A204.1 (cell line): ENCODE measurements around the gene MLLT1.
"Not testable (repeated sequence)": the region's sequence is repeated elsewhere in the genome, so short reads cannot be mapped to it uniquely, and the experiment has no call there.

Source experiments
- FAIRE-seq: peaks from 2 replicates; lab custom pipeline; 2012; peaks lifted over from hg19 to GRCh38; lab: Jason Lieb, UNC

The MLLT1 gene, protein sequence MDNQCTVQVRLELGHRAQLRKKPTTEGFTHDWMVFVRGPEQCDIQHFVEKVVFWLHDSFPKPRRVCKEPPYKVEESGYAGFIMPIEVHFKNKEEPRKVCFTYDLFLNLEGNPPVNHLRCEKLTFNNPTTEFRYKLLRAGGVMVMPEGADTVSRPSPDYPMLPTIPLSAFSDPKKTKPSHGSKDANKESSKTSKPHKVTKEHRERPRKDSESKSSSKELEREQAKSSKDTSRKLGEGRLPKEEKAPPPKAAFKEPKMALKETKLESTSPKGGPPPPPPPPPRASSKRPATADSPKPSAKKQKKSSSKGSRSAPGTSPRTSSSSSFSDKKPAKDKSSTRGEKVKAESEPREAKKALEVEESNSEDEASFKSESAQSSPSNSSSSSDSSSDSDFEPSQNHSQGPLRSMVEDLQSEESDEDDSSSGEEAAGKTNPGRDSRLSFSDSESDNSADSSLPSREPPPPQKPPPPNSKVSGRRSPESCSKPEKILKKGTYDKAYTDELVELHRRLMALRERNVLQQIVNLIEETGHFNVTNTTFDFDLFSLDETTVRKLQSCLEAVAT

GRCh38 chr19:6279931-6280591 is at the start of gene MLLT1:
TSS of gene MLLT1 (minus strand) at chr19:6279975. CDS start at chr19:6279784, 191 bp downstream.
- no peak for FAIRE-seq

DNA sequence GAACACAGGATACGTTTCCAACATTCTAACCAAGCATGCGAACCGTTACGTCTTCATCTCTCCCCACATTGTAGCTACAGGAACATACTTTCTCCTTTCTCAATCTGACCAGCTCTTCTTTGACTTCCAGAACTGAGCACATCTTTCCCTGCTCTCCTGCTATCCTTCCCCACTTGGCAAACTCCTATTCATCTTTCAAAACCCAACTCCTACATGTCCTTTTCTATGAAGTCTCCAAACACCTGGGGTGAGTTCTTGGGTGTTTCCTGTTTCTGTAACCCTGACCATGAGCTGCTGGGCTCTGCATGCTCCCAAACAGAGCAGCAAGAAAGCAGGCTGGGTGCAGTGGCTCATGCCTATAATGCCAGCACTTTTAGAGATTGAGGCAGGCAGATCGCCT is 47.0 kb upstream of the MLLT1 start:
- no peak for FAIRE-seq

- FAIRE-seq, result no peak
Observed at GRCh38 chr19:6325614-6326013, 45.8 kb upstream of the MLLT1 start.

GRCh38 chr19:6324757-6325156 is 45.0 kb upstream of the MLLT1 start:
- FAIRE-seq, result no peak

DNA sequence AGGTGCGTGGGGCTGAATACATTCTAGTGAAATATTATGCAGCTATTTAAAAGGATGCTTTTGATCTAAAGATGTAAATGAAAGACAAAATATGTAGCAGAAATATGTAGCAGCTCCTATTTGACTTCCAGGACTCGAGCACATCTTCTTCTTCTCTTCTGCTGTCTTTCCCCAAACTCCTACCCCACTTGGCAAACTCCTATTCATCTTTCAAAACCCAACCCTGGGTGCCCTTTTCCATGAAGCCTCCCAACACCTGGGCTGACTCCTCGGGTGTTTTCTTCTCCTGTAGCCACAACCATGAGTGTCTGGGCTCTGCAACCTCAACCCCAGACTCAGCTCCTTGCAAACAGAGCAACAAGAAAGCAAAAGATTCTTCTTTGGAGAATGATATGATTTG is 42.5 kb upstream of the MLLT1 start:
- FAIRE-seq, result no peak

GRCh38 chr19:6319376-6319775 is 39.6 kb upstream of the MLLT1 start:
- FAIRE-seq, result no peak

DNA sequence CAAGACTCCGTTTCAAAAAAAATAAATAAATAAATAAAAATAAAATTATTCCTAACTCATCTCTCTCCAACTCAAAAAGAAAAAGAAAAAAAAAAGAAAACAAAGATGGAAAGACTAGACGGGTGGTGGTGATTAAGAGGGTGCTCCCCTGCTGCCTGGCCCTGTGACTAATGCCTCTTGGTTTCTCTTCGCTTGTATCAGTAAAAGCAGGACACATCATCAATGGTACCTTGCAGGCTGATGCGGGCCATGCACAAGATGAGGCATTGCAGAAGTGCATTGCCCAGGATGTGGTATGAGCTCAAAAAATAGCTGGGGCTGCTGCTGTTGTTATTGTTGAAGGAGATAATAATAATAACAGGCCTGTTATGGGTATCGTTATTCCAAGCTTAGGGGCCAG is 39.0 kb upstream of the MLLT1 start:
- FAIRE-seq, result no peak

GRCh38 chr19:6315646-6316045 is 35.9 kb upstream of the MLLT1 start:
- not testable (repeated sequence) for FAIRE-seq

DNA sequence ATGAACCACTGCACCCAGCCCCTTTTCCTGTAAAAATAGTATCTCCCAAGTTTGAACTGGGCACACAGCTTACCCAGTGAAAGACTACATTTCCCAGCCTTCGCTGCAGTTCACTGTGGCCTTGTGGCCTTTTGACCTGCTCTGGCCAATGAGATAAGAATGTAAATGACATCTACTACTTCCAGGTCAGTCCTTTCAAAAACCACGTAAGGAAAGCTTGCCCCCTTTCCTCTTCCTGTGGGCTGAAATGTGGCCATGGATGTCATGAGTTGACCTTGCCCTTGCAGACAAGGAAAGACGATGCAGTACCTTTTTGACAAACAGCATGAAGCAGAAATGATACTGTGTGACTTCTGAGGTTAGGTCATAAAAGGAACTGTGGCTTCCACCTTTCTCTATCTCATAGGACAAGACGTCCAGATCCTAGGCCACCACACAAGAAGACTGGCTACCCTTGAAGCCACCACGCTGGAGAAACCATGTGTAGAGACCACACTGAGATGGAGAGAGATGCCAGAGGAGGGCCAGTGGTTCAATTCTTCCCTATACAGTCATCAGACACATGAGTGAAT is 33.7 kb upstream of the MLLT1 start:
- no peak for FAIRE-seq

GRCh38 chr19:6312018-6312417 is 32.2 kb upstream of the MLLT1 start:
- no peak for FAIRE-seq

- no peak for FAIRE-seq
Observed at GRCh38 chr19:6298413-6298812, 18.6 kb upstream of the MLLT1 start.

GRCh38 chr19:6297202-6297601 is 17.4 kb upstream of the MLLT1 start:
- no peak for FAIRE-seq

DNA sequence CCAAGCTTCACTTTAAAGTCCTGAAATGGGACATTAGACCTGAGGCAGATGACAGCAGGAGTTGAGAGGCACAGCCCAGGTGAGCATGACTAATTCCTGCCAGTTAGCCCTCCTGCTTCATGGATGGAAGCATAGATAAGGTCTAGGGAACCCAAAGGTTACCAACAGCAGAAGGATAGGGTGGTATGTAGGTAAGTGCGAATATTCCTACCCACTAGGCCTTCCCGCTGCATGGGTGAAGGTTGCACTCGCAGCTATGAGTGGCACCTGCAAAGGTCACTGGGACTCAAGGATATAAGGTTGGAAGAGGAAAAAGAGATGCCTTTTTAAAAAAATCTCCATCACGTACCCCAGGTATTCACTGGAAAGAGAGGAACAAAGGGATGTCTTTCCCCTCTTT is 12.2 kb upstream of the MLLT1 start:
- FAIRE-seq, result no peak

DNA sequence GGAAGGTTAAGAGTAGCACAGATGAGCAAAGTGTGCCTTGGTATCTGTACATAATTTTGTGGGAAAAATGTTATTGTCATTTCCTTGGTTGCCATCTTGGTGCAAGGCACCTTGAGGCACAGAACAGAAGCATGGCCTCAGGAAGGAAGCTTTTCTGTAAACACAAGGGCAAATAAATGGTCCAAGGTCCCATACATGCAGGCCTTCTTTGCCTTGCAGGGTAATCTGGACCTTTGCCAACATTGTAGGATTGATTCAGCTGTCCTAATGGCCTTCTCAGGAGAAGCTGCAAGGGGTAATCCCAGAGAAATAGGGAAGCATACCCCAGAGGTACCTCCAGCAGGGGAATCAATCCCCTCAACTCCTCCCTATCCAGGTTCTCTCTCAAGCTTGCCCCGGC is 9.0 kb upstream of the MLLT1 start:
- FAIRE-seq, result no peak

- no peak for FAIRE-seq
Observed at GRCh38 chr19:6287269-6287885, 7.6 kb upstream of the MLLT1 start.

GRCh38 chr19:6286676-6287075 is 6.9 kb upstream of the MLLT1 start:
- no peak for FAIRE-seq

GRCh38 chr19:6282393-6282792 is 2.6 kb upstream of the MLLT1 start:
- not testable (repeated sequence) for FAIRE-seq

DNA sequence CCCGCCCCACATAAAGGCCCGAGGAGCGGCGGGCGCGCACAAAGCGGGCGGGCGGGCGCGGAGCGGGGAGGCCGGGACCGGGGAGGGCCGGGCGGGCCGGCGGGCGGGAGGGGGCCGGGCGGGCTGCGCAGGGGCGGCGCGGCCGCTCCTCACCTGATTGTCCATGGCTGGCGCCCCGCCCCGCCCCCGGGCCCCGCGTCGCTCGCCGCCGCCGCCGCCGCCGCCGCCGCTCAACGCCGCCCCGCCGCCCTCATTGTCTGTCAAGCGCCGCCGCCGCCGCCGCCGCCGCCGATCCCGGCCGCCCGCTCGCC is 200 bp downstream of the MLLT1 start:
- FAIRE-seq, result no peak

- no peak for FAIRE-seq
Observed at GRCh38 chr19:6278740-6279619, 795 bp downstream of the MLLT1 start.

- no peak for FAIRE-seq
Observed at GRCh38 chr19:6278051-6278450, 1.7 kb downstream of the MLLT1 start.

GRCh38 chr19:6276447-6276846 is 3.3 kb downstream of the MLLT1 start:
- no peak for FAIRE-seq

DNA sequence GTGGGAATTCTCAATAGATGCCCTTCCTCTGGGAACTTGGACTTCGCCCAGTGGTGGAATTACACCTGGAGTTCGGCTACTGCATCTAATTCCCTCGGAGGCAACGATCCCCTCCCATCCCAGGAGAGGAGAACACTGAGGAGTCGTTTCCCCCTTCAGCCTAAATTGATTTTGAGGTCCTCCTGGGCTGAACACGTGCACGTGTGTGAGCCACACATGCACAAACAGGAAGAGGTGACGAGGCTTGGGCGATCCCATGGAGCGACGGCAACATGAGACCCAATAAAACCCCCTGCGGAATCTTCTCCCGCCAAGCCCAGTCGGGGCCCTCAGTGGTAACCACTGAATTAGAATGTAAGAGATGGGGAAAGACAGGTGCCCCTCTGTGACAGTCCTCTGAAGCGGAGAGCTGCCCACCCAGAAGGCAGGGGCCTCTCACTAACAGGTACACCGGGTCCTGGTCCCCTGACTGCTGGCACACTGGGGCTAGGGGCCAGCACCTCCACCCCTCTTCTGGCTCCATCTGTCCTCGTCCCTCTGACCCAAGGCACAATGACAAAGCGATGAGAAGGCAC is 4.5 kb downstream of the MLLT1 start:
- no peak for FAIRE-seq
